Measurements from ENCODE around the gene SECISBP2. TPM values are rescaled to one million over a fixed set of nuclear protein-coding genes. Genes with fewer than 3 reads are reported as not detected.

The SECISBP2 gene
- total and polyA plus RNA-seq, 4 donors = 26.6 to 112 (median 43.0) TPM

GRCh38 chr9:89386206-89386605 lies 67.9 kb downstream of the SECISBP2 start:
- TF ChIP-seq, protein P1, sequence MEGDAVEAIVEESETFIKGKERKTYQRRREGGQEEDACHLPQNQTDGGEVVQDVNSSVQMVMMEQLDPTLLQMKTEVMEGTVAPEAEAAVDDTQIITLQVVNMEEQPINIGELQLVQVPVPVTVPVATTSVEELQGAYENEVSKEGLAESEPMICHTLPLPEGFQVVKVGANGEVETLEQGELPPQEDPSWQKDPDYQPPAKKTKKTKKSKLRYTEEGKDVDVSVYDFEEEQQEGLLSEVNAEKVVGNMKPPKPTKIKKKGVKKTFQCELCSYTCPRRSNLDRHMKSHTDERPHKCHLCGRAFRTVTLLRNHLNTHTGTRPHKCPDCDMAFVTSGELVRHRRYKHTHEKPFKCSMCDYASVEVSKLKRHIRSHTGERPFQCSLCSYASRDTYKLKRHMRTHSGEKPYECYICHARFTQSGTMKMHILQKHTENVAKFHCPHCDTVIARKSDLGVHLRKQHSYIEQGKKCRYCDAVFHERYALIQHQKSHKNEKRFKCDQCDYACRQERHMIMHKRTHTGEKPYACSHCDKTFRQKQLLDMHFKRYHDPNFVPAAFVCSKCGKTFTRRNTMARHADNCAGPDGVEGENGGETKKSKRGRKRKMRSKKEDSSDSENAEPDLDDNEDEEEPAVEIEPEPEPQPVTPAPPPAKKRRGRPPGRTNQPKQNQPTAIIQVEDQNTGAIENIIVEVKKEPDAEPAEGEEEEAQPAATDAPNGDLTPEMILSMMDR (IDR thresholded peaks at IDR 0.05; ENCODE audit: control extremely low read depth, extremely low read depth) = no peak
- no peak for DNase-seq
- WGBS, 2 donors = 94 to 97% methylated on average over 11 of the region's 11 CpGs
- Histone ChIP-seq H3K9me3 (ENCODE audit: control insufficient read depth in 4 of 4, insufficient read depth in 3 of 4, low read length in 3 of 4) (peaks cover 0 to 2% (median 0%) of the 10 kb centered on the region in 4 donors), H3K27me3 (ENCODE audit: control insufficient read depth in 3 of 3, insufficient read depth in 3 of 3, low read length in 2 of 3) (no peaks in the 10 kb centered on the region), H3K4me3 (no peak overlapping the region), H3K36me3 (ENCODE audit: control insufficient read depth in 4 of 4, insufficient read depth in 4 of 4, low read length in 4 of 4) (peaks cover 0 to 30% (median 1%) of the 10 kb centered on the region in 4 donors), H3K9ac (ENCODE audit: insufficient read depth in 1 of 2, low read length in 2 of 2) (no peak overlapping the region), H3K4me1 (ENCODE audit: control insufficient read depth in 5 of 5, insufficient read depth in 5 of 5, low read length in 5 of 5) (peaks cover 0 to 4% (median 3%) of the 10 kb centered on the region in 5 donors), H3K27ac (ENCODE audit: low read depth in 1 of 2, low read length in 1 of 2) (no peak overlapping the region)
- ATAC-seq (ENCODE audit: insufficient read depth, low FRiP score) = no peak

GRCh38 chr9:89386797-89387196 lies 68.5 kb downstream of the SECISBP2 start:
- DNase-seq = no peak
- peaks cover 0 to 34% (median 1%) of the 10 kb centered on the region in 4 donors for H3K36me3 ChIP-seq (ENCODE audit: control insufficient read depth in 4 of 4, insufficient read depth in 4 of 4, low read length in 4 of 4)
- 82 to 87% methylated on average over 11 of the region's 11 CpGs for WGBS, 2 donors

GRCh38 chr9:89387197-89387849 lies 69.0 kb downstream of the SECISBP2 start:
- Histone ChIP-seq H3K27me3 (ENCODE audit: control insufficient read depth in 3 of 3, insufficient read depth in 3 of 3, low read length in 2 of 3) (no peaks in the 10 kb centered on the region), H3K27ac (ENCODE audit: low read depth in 1 of 2, low read length in 1 of 2) (no peak overlapping the region), H3K4me3 (no peak overlapping the region), H3K9me3 (ENCODE audit: control insufficient read depth in 4 of 4, insufficient read depth in 3 of 4, low read length in 3 of 4) (peaks cover 0 to 2% (median 0%) of the 10 kb centered on the region in 4 donors), H3K4me1 (ENCODE audit: control insufficient read depth in 5 of 5, insufficient read depth in 5 of 5, low read length in 5 of 5) (peaks cover 0 to 4% (median 3%) of the 10 kb centered on the region in 5 donors), H3K36me3 (ENCODE audit: control insufficient read depth in 4 of 4, insufficient read depth in 4 of 4, low read length in 4 of 4) (peaks cover 0 to 33% (median 1%) of the 10 kb centered on the region in 4 donors), H3K9ac (ENCODE audit: insufficient read depth in 1 of 2, low read length in 2 of 2) (no peak overlapping the region)
- TF ChIP-seq, protein P1 (IDR thresholded peaks at IDR 0.05; ENCODE audit: control extremely low read depth, extremely low read depth) = no peak
- no peak for ATAC-seq (ENCODE audit: insufficient read depth, low FRiP score)
- 96% methylated on average over 20 of the region's 20 CpGs for WGBS, 2 donors
- DNase-seq = no peak

More at GRCh38 chr9:89386797-89387196, 68.5 kb downstream of the SECISBP2 start:
- TF ChIP-seq, protein P1 (IDR thresholded peaks at IDR 0.05; ENCODE audit: control extremely low read depth, extremely low read depth) = no peak
- peaks cover 0 to 4% (median 3%) of the 10 kb centered on the region in 5 donors for H3K4me1 ChIP-seq (ENCODE audit: control insufficient read depth in 5 of 5, insufficient read depth in 5 of 5, low read length in 5 of 5)
- H3K27me3 ChIP-seq (ENCODE audit: control insufficient read depth in 3 of 3, insufficient read depth in 3 of 3, low read length in 2 of 3) = no peaks in the 10 kb centered on the region
- no peak overlapping the region for H3K9ac ChIP-seq (ENCODE audit: insufficient read depth in 1 of 2, low read length in 2 of 2)
- H3K9me3 ChIP-seq (ENCODE audit: control insufficient read depth in 4 of 4, insufficient read depth in 3 of 4, low read length in 3 of 4) = peaks cover 0 to 2% (median 0%) of the 10 kb centered on the region in 4 donors
- no peak for ATAC-seq (ENCODE audit: insufficient read depth, low FRiP score)
- H3K27ac ChIP-seq (ENCODE audit: low read depth in 1 of 2, low read length in 1 of 2) = no peak overlapping the region
- no peak overlapping the region for H3K4me3 ChIP-seq

All from lung (tissue), 12 donors.